HEK293 (cell line): ENCODE results near the gene HSD17B3.

Experiments
- CTCF ChIA-PET: fragments of 350-600 bp; formaldehyde crosslinking; extraction: SDS; loops from one replicate; lab custom pipeline; 2021; ENCODE audit warnings: antibody characterized with exemption; lab: Yijun Ruan, JAX
- POLR2A ChIA-PET: fragments of 300-600 bp; formaldehyde crosslinking; extraction: SDS; loops from one replicate; lab custom pipeline; 2020; ENCODE audit warnings: antibody characterized with exemption, inconsistent platforms; lab: Yijun Ruan, JAX
- H3K27ac ChIP-seq: fragments of 200-500 bp; sonication (Bioruptor generic); 2 replicates; pipeline ENCODE4 v1.5.1; 2014; ENCODE audit warnings: low read depth, low read length, control low read depth, inconsistent platforms; ENCODE audit errors: extremely low read depth
- H3K36me3 ChIP-seq, 2 experiments: fragments of 200-500 bp in 1 of 2; sonication (Bioruptor generic) in 1 of 2; 1 replicate in 1 of 2; 2 replicates in 1 of 2; pipeline ENCODE4 v1.5.1; 2014 to 2017; ENCODE audit warnings: inconsistent platforms in 2 of 2, low read length in 2 of 2; ENCODE audit not compliant: control insufficient read depth in 2 of 2, insufficient read depth in 1 of 2
- H3K4me1 ChIP-seq: fragments of 200-500 bp; sonication (Bioruptor generic); 2 replicates; pipeline ENCODE4 v1.5.1; 2014; ENCODE audit warnings: mild to moderate bottlenecking, low read length, inconsistent platforms; ENCODE audit not compliant: control insufficient read depth, insufficient read depth
- H3K4me3 ChIP-seq: 2 replicates; pipeline ENCODE4 v1.5.1; 2011; ENCODE audit warnings: low read depth, mild to moderate bottlenecking, control low read depth, low read length, moderate library complexity
- H3K9me3 ChIP-seq: fragments of 200-500 bp; sonication (Bioruptor generic); 2 replicates; pipeline ENCODE4 v1.5.1; 2014; ENCODE audit warnings: low read depth, low read length, inconsistent platforms; ENCODE audit not compliant: control insufficient read depth, insufficient read depth
- ZBTB48 ChIP-seq: fragments of 450-650 bp; formaldehyde crosslinking; IDR thresholded peaks from 2 replicates; pipeline ENCODE4 v1.5.1; 2016; ENCODE audit warnings: missing biosample characterization, missing genetic modification characterization
- ZBTB7A ChIP-seq: fragments of 450-650 bp; formaldehyde crosslinking; IDR thresholded peaks from 2 replicates; pipeline ENCODE4 v1.5.1; 2016; ENCODE audit warnings: low read depth, missing biosample characterization, missing genetic modification characterization
- ZFP41 ChIP-seq: fragments of 450-650 bp; formaldehyde crosslinking; IDR thresholded peaks from 2 replicates; pipeline ENCODE4 v1.5.1; 2016; ENCODE audit warnings: missing biosample characterization, missing genetic modification characterization, borderline replicate concordance
- ZNF10 ChIP-seq: fragments of 450-650 bp; formaldehyde crosslinking; IDR thresholded peaks from 2 replicates; pipeline ENCODE4 v1.5.1; 2017; ENCODE audit warnings: missing biosample characterization, missing genetic modification characterization
- ZNF169 ChIP-seq: fragments of 450-650 bp; formaldehyde crosslinking; IDR thresholded peaks from 2 replicates; pipeline ENCODE4 v1.5.1; 2016; ENCODE audit warnings: missing biosample characterization, missing genetic modification characterization
- ZNF175 ChIP-seq: fragments of 450-650 bp; formaldehyde crosslinking; IDR thresholded peaks from 2 replicates; pipeline ENCODE4 v1.5.1; 2016; ENCODE audit warnings: missing biosample characterization, missing genetic modification characterization
- ZNF302 ChIP-seq: fragments of 450-650 bp; formaldehyde crosslinking; IDR thresholded peaks from 2 replicates; pipeline ENCODE4 v1.5.1; 2016; ENCODE audit warnings: missing biosample characterization, missing genetic modification characterization, low read depth
- ZNF404 ChIP-seq: fragments of 450-650 bp; formaldehyde crosslinking; IDR thresholded peaks from 2 replicates; pipeline ENCODE4 v1.5.1; 2017; ENCODE audit warnings: missing biosample characterization, missing genetic modification characterization
- ZNF521 ChIP-seq: fragments of 450-650 bp; formaldehyde crosslinking; IDR thresholded peaks from 2 replicates; pipeline ENCODE4 v1.5.1; 2017; ENCODE audit warnings: missing biosample characterization, mild to moderate bottlenecking, missing genetic modification characterization
- ZNF610 ChIP-seq: fragments of 450-650 bp; formaldehyde crosslinking; IDR thresholded peaks from 2 replicates; pipeline ENCODE4 v1.5.1; 2016; ENCODE audit warnings: missing biosample characterization, missing genetic modification characterization, borderline replicate concordance
- ZNF776 ChIP-seq: fragments of 450-650 bp; formaldehyde crosslinking; IDR thresholded peaks from 2 replicates; pipeline ENCODE4 v1.5.0; 2017; ENCODE audit warnings: missing biosample characterization, missing genetic modification characterization, borderline replicate concordance
- ZNF843 ChIP-seq: fragments of 450-650 bp; formaldehyde crosslinking; IDR thresholded peaks from 2 replicates; pipeline ENCODE4 v1.5.1; 2016; ENCODE audit warnings: missing biosample characterization, missing genetic modification characterization
- TF ChIP-seq, protein P1 (sequence below): fragments of 450-650 bp; formaldehyde crosslinking; IDR thresholded peaks from 2 replicates; pipeline ENCODE4 v1.5.1; 2016; ENCODE audit warnings: missing biosample characterization, missing genetic modification characterization
- TF ChIP-seq, protein P2 (sequence below): fragments of 450-650 bp; formaldehyde crosslinking; IDR thresholded peaks from 2 replicates; pipeline ENCODE4 v1.5.1; 2016; ENCODE audit warnings: missing biosample characterization, missing genetic modification characterization
- TF ChIP-seq, protein P3 (sequence below): fragments of 450-650 bp; formaldehyde crosslinking; IDR thresholded peaks from 2 replicates; pipeline ENCODE4 v1.5.1; 2016; ENCODE audit warnings: missing biosample characterization, missing genetic modification characterization, low read depth

Gene HSD17B3

DNA sequence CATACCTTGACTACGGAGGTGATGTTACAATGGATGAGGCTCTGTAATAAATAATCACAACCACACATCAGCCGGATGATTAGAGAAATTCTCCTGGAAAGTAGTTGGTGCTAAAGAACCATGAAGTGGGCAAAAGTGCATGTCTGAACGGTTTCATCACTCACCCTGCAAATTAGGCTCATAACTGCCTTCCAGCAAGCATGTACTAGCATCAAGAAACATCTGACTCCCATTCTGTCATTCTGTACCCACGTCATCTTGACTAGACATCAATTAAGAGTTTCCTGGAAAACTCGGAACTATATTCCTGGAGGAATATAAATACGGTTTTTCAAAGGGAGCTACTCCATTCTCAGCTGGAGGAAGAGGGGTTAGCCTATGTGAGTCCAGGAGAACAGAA, 52.2 kb downstream of the HSD17B3 start:
- Histone ChIP-seq H3K27ac (no peak overlapping the region), H3K4me1 (no peaks in the 10 kb centered on the region), H3K4me3 (no peak overlapping the region), H3K36me3 (no peaks in the 10 kb centered on the region), H3K9me3 (no peaks in the 10 kb centered on the region)
- TF ChIP-seq, protein P1, sequence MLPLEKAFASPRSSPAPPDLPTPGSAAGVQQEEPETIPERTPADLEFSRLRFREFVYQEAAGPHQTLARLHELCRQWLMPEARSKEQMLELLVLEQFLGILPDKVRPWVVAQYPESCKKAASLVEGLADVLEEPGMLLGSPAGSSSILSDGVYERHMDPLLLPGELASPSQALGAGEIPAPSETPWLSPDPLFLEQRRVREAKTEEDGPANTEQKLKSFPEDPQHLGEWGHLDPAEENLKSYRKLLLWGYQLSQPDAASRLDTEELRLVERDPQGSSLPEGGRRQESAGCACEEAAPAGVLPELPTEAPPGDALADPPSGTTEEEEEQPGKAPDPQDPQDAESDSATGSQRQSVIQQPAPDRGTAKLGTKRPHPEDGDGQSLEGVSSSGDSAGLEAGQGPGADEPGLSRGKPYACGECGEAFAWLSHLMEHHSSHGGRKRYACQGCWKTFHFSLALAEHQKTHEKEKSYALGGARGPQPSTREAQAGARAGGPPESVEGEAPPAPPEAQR, result no peak
- TF ChIP-seq ZFP41 (tag by site-specific recombination) (no peak), ZBTB48 (no peak), ZNF175 (tag by site-specific recombination) (no peak), ZNF169 (tag by site-specific recombination) (no peak)
- POLR2A ChIA-PET, result no interaction called here
- CTCF ChIA-PET, result no interaction called here

DNA sequence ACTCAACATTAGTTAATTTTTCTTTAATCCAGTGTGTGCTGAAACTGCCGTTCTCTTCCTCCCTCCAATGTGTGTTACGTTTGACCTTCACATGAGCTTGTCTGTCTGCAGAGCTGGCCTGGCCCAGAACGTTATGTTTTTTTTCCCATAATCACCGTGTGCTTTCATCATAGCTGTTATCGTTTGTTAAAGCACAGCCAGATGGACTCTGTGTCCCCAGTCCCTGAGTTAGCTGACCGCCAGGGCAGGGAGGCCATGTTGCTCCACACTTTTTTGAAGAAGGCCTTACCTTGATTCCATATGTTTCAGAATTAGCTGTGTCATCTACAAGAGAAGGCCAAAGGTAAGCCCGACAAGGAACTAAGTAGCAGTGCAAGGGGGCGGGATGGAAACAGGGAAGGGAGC, 55.7 kb downstream of the HSD17B3 start:
- H3K36me3 ChIP-seq, result no peaks in the 10 kb centered on the region
- ChIA-PET CTCF (interaction anchor here (0.6 to 5.4 kb wide), 9 partner anchors 9 to 363 kb away, joined by 3 to 34 read pairs (median 4); no protein-coding TSS in a partner anchor), POLR2A (no interaction called here)
- no peak overlapping the region for H3K27ac ChIP-seq
- no peaks in the 10 kb centered on the region for H3K4me1 ChIP-seq
- no peaks in the 10 kb centered on the region for H3K9me3 ChIP-seq
- TF ChIP-seq ZBTB7A (tag by site-specific recombination), result no peak
- TF ChIP-seq, protein P2, sequence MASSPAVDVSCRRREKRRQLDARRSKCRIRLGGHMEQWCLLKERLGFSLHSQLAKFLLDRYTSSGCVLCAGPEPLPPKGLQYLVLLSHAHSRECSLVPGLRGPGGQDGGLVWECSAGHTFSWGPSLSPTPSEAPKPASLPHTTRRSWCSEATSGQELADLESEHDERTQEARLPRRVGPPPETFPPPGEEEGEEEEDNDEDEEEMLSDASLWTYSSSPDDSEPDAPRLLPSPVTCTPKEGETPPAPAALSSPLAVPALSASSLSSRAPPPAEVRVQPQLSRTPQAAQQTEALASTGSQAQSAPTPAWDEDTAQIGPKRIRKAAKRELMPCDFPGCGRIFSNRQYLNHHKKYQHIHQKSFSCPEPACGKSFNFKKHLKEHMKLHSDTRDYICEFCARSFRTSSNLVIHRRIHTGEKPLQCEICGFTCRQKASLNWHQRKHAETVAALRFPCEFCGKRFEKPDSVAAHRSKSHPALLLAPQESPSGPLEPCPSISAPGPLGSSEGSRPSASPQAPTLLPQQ (tag by site-specific recombination), result no peak
- TF ChIP-seq ZNF302 (tag by site-specific recombination), result no peak
- TF ChIP-seq ZNF610 (tag by site-specific recombination), result no peak
- TF ChIP-seq ZNF521 (tag by site-specific recombination), result no peak
- no peak for TF ChIP-seq ZNF10 (tag by site-specific recombination)
- no peak overlapping the region for H3K4me3 ChIP-seq

DNA sequence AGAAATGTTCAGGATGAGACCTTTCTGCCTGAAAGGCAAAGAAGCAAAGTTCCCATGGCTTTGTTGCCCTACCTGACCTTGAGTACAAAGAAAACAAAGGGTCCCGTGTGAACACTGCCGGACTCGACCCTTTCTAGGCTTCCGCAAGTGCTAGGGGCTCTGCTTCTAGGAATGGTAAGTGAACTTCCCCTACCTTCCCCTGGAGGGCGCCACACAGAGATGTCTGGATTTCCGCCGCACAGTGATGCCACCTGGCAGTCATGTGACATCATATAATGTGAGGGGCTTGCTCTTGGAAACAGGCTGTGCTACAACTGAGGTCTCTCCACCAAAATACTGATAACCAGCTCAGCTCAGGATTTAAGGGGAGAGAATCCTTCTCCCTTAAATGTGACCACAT, 56.6 kb downstream of the HSD17B3 start:
- Histone ChIP-seq H3K4me1 (no peaks in the 10 kb centered on the region), H3K4me3 (no peak overlapping the region), H3K36me3 (no peaks in the 10 kb centered on the region), H3K9me3 (no peaks in the 10 kb centered on the region), H3K27ac (no peak overlapping the region)
- ChIA-PET POLR2A (no interaction called here), CTCF (interaction anchor here (1.0 to 5.4 kb wide), 7 partner anchors 8 to 72 kb away, joined by 3 to 34 read pairs (median 5); no protein-coding TSS in a partner anchor)
- no peak for TF ChIP-seq ZNF404 (tag by site-specific recombination)
- TF ChIP-seq ZNF843, result no peak

DNA sequence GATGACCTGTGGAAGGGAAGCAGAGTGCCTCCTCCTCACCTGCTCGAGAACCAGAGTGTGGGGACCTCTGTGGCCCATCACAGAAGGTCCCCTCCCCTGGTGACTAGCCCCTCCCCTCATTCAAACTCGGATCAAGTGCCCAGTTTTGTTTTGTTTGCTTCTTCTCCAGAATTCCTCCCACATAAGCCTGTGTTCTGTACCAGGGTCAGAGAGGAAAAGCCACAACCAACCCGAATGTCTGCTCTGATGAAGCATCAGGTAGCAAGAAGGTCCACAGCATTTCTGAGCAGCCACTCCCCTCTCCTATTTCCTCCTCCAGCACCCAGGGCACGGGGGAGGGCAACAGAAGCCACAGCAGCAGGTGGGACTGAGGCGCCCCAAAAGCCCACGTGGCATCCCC, 58.2 kb downstream of the HSD17B3 start:
- Histone ChIP-seq H3K36me3 (no peaks in the 10 kb centered on the region), H3K4me1 (no peaks in the 10 kb centered on the region), H3K9me3 (no peaks in the 10 kb centered on the region), H3K4me3 (no peak overlapping the region), H3K27ac (no peak overlapping the region)
- POLR2A ChIA-PET, result no interaction called here
- no peak for TF ChIP-seq ZNF776
- TF ChIP-seq, protein P3, sequence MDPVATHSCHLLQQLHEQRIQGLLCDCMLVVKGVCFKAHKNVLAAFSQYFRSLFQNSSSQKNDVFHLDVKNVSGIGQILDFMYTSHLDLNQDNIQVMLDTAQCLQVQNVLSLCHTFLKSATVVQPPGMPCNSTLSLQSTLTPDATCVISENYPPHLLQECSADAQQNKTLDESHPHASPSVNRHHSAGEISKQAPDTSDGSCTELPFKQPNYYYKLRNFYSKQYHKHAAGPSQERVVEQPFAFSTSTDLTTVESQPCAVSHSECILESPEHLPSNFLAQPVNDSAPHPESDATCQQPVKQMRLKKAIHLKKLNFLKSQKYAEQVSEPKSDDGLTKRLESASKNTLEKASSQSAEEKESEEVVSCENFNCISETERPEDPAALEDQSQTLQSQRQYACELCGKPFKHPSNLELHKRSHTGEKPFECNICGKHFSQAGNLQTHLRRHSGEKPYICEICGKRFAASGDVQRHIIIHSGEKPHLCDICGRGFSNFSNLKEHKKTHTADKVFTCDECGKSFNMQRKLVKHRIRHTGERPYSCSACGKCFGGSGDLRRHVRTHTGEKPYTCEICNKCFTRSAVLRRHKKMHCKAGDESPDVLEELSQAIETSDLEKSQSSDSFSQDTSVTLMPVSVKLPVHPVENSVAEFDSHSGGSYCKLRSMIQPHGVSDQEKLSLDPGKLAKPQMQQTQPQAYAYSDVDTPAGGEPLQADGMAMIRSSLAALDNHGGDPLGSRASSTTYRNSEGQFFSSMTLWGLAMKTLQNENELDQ (tag by site-specific recombination), result no peak
- CTCF ChIA-PET, result interaction anchor here (0.6 to 5.4 kb wide), 4 partner anchors 11 to 74 kb away, joined by 3 to 34 read pairs (median 4); no protein-coding TSS in a partner anchor
